Activated T-helper 2 cell treated with anti-CD3 and anti-CD28 coated beads, Interferon-gamma antibody, Interleukin-2, Interleukin-4, amounts not matched to agents 10 μg/mL and 5 μg/mL and 100 μg/mL, durations not matched to agents 14 hours and 24 hours and 36 hours (primary cell): ENCODE results near the gene ABLIM2. TPM values are rescaled to one million over a fixed set of nuclear protein-coding genes. Genes with fewer than 3 reads are reported as not detected.

Experiments
- DNase-seq: peaks from one replicate; pipeline ENCODE4 v3.0.0; 2021; ENCODE audit warnings: low spot score
- H3K27ac Mint-ChIP-seq: one replicate; pipeline ENCODE4 v1.8.0; 2021; ENCODE audit warnings: mixed read lengths
- H3K27me3 Mint-ChIP-seq: one replicate; pipeline ENCODE4 v1.8.0; 2021; ENCODE audit warnings: low read depth, mixed read lengths
- H3K36me3 Mint-ChIP-seq: one replicate; pipeline ENCODE4 v1.8.0; 2021; ENCODE audit warnings: low read depth, mixed read lengths
- H3K4me1 Mint-ChIP-seq: one replicate; pipeline ENCODE4 v1.8.0; 2021; ENCODE audit warnings: low read depth, mixed read lengths
- H3K4me3 Mint-ChIP-seq: one replicate; pipeline ENCODE4 v1.8.0; 2021; ENCODE audit warnings: low read depth, mild to moderate bottlenecking, moderate library complexity, mixed read lengths
- H3K9me3 Mint-ChIP-seq: one replicate; pipeline ENCODE4 v1.8.0; 2021; ENCODE audit warnings: mixed read lengths
- intact Hi-C: fragments of 100-400 bp; cut with micrococcal nuclease; formaldehyde crosslinking; loops from one replicate; pipeline ENCODE4 v1.15.1; 2023
- total RNA-seq: library from RNA; stranded (reverse); gene quantifications from 2 replicates; pipeline ENCODE4 v1.2.3, GENCODE V29; 2022

ABLIM2 gene
- total RNA-seq, 1 donor from 2014 or later = 0.32 TPM

DNA sequence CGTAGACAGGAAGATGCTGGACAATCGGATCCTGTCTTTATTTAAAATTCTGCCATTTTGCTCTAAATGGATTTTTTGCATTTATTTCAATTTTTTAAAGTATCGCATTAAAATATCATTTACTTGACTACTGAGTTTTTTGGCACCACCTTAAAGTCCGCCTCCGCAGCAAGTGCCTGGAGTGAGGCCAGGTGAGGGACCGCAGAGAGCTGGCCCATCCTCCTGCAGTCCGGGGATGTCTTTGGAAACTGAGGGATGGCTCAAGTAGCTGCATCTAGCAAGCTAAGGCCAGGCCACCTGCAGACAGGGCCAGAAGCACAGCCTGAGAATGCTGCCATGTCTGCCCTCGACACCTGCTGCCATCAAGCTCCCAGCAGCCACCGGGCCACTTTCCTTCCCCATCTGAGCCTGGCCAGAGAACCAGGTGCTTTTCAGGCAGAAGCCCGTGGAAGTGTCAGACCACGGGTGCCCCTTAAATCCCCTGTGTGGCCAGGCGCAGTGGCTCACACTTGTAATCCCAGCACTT, 69.6 kb downstream of the ABLIM2 start:
- H3K4me1 Mint-ChIP-seq = no peaks in the 10 kb centered on the region
- peaks cover 10% of the 10 kb centered on the region for H3K9me3 Mint-ChIP-seq
- no peaks in the 10 kb centered on the region for H3K27me3 Mint-ChIP-seq
- no peak overlapping the region for H3K4me3 Mint-ChIP-seq
- no peak for DNase-seq
- intact Hi-C loops = no loop called here
- H3K27ac Mint-ChIP-seq = no peak overlapping the region
- no peaks in the 10 kb centered on the region for H3K36me3 Mint-ChIP-seq

GRCh38 chr4:8087921-8088495, 70.6 kb downstream of the ABLIM2 start:
- intact Hi-C loops = no loop called here
- DNase-seq = no peak
- H3K27me3 Mint-ChIP-seq = no peaks in the 10 kb centered on the region
- no peaks in the 10 kb centered on the region for H3K9me3 Mint-ChIP-seq
- H3K27ac Mint-ChIP-seq = no peak overlapping the region
- H3K4me1 Mint-ChIP-seq = no peaks in the 10 kb centered on the region
- H3K4me3 Mint-ChIP-seq = no peak overlapping the region
- H3K36me3 Mint-ChIP-seq = no peaks in the 10 kb centered on the region

DNA sequence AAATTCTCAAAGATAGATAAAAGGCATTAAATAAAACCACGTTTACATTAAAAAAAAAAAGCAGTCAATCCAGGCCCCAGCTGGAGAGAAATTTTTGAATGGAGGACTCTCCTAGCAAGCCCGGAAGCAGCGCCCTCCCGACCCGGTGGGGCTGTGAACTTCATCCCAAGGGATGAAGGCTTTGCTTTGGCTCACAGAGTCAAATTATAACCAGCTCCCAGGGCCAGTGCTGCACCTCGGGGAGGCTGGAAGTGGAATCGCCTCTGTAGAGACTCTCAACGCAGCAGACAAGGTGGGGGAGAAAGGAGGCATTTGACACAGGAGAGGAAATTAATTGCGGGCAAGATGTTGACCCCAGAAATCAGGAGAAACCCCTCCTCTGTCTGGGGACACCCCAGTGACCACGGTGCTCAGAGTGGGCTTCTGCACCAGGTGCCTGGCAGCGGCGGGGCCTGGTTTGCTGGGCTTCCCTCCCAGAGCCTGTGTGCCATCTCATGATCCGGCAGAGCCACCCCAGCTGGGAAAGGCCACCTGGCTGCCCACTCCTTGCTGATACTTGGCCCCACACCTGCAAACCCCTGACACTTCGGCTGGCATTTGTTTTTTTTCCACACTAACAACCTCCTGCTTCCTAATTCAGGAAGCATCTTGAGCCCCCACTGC, 71.7 kb downstream of the ABLIM2 start:
- H3K36me3 Mint-ChIP-seq = no peaks in the 10 kb centered on the region
- H3K4me3 Mint-ChIP-seq = no peak overlapping the region
- H3K9me3 Mint-ChIP-seq = no peaks in the 10 kb centered on the region
- no peak for DNase-seq
- H3K27me3 Mint-ChIP-seq = no peaks in the 10 kb centered on the region
- H3K27ac Mint-ChIP-seq = no peak overlapping the region
- intact Hi-C loops = no loop called here
- H3K4me1 Mint-ChIP-seq = no peaks in the 10 kb centered on the region

DNA sequence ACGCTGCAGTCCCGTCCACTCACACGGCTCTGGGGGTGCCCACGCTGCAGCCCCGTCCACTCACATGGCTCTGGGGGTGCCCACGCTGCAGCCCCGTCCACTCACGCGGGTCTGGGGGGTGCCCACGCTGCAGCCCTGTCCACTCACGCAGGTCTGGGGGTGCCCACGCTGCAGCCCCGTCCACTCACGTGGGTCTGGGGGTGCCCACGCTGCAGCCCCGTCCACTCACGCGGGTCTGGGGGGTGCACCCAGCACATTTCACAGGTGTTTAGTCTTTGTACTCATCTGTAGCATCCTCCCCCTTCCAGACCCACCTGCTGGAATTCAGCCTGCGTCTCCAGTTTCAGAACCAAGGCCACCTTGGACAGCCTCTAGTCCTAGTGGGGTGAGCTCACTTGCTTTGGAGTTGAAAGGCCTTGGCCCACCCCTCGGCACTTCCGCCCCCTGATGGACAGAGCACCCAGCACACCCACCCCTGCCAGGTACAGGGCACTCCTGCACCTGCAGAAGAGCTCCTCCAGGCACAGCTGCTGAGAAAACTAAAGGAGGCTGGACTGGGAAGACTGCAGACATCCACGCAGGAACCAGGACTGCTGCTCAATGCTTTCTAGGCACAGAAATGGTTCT, 73.0 kb downstream of the ABLIM2 start:
- H3K27me3 Mint-ChIP-seq = no peaks in the 10 kb centered on the region
- H3K27ac Mint-ChIP-seq = no peak overlapping the region
- H3K9me3 Mint-ChIP-seq = no peaks in the 10 kb centered on the region
- H3K4me1 Mint-ChIP-seq = no peaks in the 10 kb centered on the region
- no peaks in the 10 kb centered on the region for H3K36me3 Mint-ChIP-seq
- DNase-seq = no peak
- intact Hi-C loops = no loop called here
- no peak overlapping the region for H3K4me3 Mint-ChIP-seq

- no peaks in the 10 kb centered on the region for H3K4me1 Mint-ChIP-seq
- no peaks in the 10 kb centered on the region for H3K9me3 Mint-ChIP-seq
- no peak for DNase-seq
- H3K27me3 Mint-ChIP-seq = no peaks in the 10 kb centered on the region
- no peak overlapping the region for H3K4me3 Mint-ChIP-seq
- H3K27ac Mint-ChIP-seq = no peak overlapping the region
- intact Hi-C loops = no loop called here
- no peaks in the 10 kb centered on the region for H3K36me3 Mint-ChIP-seq
Observed at GRCh38 chr4:8084712-8085490, 73.7 kb downstream of the ABLIM2 start.

DNA sequence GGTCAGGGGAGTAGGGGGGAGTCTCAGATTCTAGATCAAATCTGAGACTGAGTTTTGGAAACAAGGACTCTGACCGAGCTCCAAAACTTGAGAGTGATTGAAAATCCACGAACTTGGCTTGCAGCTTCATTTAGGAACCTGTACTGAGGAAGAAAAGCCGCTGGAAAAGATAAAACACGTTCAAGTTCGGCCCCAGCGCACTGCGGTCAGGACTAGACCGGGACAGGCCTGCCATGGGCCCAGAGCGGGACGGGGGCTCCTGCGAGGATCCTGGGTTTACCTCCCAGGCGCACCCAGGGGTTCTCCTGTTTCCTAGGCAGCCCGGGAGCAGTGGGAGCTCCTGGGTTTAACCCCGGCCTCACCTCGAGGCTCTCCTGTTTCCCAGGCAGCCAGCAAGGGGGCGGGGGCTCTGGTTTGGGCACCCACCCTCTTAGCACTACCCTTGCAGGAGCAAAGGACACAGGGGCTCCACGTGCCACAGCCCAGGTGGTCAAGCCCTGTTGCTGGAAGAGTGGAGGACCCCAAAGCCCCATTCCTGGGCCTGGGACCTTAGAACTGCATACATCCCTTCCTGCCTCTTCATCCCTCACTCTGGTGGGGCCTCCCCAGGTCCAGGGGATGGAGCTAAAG, 74.5 kb downstream of the ABLIM2 start:
- H3K4me3 Mint-ChIP-seq = no peak overlapping the region
- H3K27ac Mint-ChIP-seq = no peak overlapping the region
- no peaks in the 10 kb centered on the region for H3K36me3 Mint-ChIP-seq
- H3K9me3 Mint-ChIP-seq = no peaks in the 10 kb centered on the region
- no peaks in the 10 kb centered on the region for H3K4me1 Mint-ChIP-seq
- no peaks in the 10 kb centered on the region for H3K27me3 Mint-ChIP-seq
- no peak for DNase-seq
- intact Hi-C loops = no loop called here

- no peak overlapping the region for H3K27ac Mint-ChIP-seq
- DNase-seq = no peak
- no peaks in the 10 kb centered on the region for H3K4me1 Mint-ChIP-seq
- no peak overlapping the region for H3K4me3 Mint-ChIP-seq
- no peaks in the 10 kb centered on the region for H3K27me3 Mint-ChIP-seq
- no peaks in the 10 kb centered on the region for H3K9me3 Mint-ChIP-seq
- H3K36me3 Mint-ChIP-seq = no peaks in the 10 kb centered on the region
- intact Hi-C loops = no loop called here
Observed at GRCh38 chr4:8083086-8083825, 75.4 kb downstream of the ABLIM2 start.

DNA sequence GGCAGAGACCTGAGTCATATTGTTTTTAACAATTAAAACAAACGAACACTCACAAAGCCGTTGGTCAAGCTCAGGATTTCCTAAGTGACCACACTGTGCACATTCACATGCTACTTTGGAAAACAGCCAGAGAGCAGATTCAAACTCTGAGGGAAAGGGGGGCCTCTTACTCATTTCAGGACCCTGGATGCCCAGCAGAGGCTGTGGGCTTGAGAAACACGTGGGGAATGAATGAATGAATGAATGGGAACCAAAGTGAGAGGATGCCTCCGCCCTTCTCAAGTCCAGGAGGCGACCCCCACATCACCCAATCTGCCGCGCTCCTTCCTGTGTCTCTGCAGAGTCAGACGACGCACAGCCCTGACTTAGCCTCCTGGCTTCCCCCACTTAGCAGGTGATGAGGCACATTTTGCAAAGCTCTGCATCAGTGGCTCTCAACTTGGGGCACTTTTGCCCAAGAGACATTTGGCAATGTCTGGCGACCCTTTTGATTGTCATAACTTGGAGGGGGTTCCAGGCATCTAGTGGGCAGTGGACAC, 76.0 kb downstream of the ABLIM2 start:
- intact Hi-C loops = no loop called here
- Mint-ChIP-seq H3K36me3 (no peaks in the 10 kb centered on the region), H3K27ac (no peak overlapping the region), H3K4me1 (no peaks in the 10 kb centered on the region), H3K9me3 (no peaks in the 10 kb centered on the region), H3K27me3 (no peaks in the 10 kb centered on the region), H3K4me3 (no peak overlapping the region)
- no peak for DNase-seq

GRCh38 chr4:8081621-8082516, 76.7 kb downstream of the ABLIM2 start:
- intact Hi-C loops = no loop called here
- H3K27me3 Mint-ChIP-seq = no peaks in the 10 kb centered on the region
- H3K4me1 Mint-ChIP-seq = no peaks in the 10 kb centered on the region
- DNase-seq = no peak
- H3K36me3 Mint-ChIP-seq = no peaks in the 10 kb centered on the region
- no peak overlapping the region for H3K4me3 Mint-ChIP-seq
- H3K9me3 Mint-ChIP-seq = no peaks in the 10 kb centered on the region
- no peak overlapping the region for H3K27ac Mint-ChIP-seq

- no peak overlapping the region for H3K4me3 Mint-ChIP-seq
- H3K27me3 Mint-ChIP-seq = no peaks in the 10 kb centered on the region
- no peak overlapping the region for H3K27ac Mint-ChIP-seq
- no peak for DNase-seq
- no peaks in the 10 kb centered on the region for H3K36me3 Mint-ChIP-seq
- intact Hi-C loops = no loop called here
- H3K9me3 Mint-ChIP-seq = no peaks in the 10 kb centered on the region
- no peaks in the 10 kb centered on the region for H3K4me1 Mint-ChIP-seq
Observed at GRCh38 chr4:8081171-8081570, 77.4 kb downstream of the ABLIM2 start.

DNA sequence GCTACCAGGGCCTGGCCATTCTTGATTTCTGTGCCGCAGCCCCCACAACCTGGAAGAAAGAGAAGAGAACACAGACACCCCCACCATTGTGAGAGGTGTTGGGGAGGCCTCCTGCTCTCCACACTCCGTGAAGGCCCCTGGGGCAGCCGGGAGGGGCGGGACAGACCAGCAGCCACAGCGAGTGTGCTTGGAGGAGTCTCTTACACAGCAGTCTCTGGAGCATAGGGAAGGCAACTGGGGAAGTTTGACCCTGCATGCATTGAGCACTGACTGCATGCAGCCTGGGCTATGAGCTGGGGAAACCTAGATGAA, 77.9 kb downstream of the ABLIM2 start:
- no peak overlapping the region for H3K4me3 Mint-ChIP-seq
- H3K36me3 Mint-ChIP-seq = no peaks in the 10 kb centered on the region
- intact Hi-C loops = no loop called here
- no peaks in the 10 kb centered on the region for H3K27me3 Mint-ChIP-seq
- no peak for DNase-seq
- no peak overlapping the region for H3K27ac Mint-ChIP-seq
- H3K4me1 Mint-ChIP-seq = no peaks in the 10 kb centered on the region
- H3K9me3 Mint-ChIP-seq = no peaks in the 10 kb centered on the region
